ENCODE measurements around the gene CREB3L4.
A peak's percentile ranks its signal among the peaks of the same experiment; 100 is the strongest.
"Not testable (repeated sequence)": the region's sequence is repeated elsewhere in the genome, so short reads cannot be mapped to it uniquely, and the experiment has no call there.

CREB3L4 gene

DNA sequence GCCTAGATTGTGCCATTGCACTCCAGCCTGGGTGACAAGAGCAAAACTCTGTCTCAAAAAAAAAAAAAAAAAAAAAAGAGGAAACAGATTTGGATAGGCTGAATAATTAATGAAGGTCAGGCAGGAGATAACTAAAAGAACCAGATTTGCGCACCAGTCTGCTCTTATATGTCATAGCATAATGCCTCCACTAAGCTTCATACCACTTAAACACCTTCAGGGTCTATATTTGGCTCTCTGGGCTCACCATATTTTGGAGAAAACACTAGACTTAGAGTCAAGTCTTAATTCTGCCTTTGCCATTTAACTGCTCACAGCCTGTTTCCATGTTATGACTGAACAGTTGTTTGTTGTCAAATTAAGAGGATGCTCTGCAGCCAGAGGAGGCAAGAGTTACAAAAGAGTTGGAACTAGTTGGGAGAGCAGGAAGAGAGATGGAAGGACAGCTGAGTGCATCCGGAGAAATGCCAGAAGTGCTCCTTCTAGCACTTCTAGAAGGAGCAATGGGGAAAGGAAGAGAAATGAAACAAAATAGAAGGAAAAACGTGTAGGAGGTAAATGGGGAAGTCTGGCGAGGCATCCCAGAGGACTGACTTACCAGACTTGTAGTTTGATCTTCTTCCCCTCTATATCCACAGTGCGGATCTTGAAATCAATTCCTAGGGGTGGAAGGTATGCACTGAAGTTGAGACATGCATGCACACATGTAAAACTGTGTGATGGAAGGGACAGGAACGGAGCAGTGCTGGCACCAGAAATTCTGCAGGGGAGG, 16.6 kb downstream of the CREB3L4 start:
- no peak for DNase-seq (ENCODE audit: extremely low read depth in 1 of 2, low read depth in 1 of 2)

DNA sequence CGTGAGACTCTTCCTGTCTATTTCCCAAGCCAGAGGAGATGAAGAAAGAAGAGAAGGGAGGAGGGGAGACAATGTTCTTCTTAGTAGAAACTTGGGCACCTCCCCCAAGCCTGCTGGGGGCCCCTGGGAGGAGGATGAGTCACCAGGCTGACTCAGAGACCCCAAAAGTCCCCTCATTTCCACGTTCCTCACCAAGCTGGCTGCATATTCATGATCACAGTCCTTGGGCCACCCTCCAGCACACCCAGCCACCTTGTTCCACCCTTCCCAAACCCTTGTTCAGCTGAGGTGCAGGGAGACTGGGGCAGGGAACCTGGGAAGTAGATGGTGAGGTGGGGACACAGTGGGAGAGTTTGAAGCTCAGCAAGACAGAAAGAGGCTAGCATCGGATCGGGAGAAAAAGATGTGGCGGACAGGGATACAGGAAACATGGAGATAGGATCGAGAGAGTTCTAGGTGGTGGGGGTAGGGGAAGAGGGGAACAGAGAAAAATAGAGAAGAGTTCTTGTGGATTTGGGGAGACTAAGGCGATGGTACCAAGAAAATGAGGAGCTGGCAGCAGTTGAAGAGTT, 17.7 kb downstream of the CREB3L4 start:
- peak; percentile 35 to 49 for DNase-seq (ENCODE audit: extremely low read depth in 1 of 2, low read depth in 1 of 2)

DNA sequence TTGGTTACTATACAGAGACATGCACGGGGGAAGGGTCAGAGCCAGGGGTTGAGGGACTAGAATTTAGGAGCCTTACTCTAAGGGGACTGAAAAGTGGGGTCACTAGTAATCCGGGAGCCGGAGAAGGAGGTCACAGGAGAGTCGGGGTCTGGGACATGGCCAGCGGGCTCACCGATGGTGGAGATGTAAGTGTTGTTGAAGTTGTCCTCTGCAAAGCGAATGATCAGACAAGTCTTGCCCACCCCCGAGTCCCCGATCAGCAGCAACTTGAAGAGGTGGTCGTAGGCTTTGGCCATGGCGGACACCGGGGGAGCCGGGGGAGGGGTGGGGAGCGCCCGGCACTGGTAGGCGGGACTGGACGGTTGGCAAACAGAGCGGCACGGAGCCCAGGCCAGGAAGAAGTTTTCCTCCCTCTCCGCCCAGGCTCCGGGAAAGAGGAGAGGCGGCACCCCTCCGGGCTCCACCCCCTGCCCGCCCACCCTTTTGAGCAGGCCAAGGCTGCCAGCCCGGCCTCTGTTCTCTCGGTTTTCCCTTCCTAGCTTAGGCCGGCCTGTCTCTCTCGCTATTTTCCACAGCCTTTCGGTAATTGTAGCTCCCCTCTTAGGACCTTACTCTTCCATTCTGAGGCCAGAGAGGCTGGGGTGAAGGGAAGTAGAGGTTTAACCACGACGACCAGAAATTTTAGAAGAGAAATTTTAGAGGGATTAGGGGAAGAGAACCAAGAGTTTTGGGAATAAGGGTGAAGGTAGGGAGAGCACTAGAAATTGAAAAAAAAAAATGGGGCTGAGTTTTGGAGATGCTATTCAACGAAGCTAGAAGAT, 18.4 kb downstream of the CREB3L4 start, which contains the start of gene RAB13:
Gene RAB13, minus strand, starts transcription at position 399 of the 821 bp plus-strand sequence. Its CDS starts 103 bp downstream, at position 296.
- no peak for DNase-seq (ENCODE audit: extremely low read depth in 1 of 2, low read depth in 1 of 2)

DNA sequence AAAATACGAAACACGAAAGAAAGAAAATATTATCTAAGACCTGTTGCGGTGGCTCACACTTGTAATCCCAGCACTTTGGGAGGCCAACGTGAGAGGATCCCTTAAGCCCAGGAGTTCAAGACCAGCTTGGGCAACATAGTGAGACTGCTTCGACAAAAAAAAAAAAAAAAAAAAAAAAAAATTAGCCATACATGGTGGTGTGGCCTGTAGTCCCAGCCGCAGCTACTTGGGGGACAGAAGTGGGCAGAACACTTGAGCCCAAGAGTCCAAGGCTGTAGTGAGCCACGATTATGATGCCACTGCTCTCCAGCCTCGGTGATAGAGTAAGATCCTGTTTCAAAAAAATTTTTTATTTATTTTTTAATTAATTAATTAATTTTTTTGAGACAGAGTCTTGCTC, 19.9 kb downstream of the CREB3L4 start:
- no peak for DNase-seq (ENCODE audit: extremely low read depth in 1 of 2, low read depth in 1 of 2)

DNA sequence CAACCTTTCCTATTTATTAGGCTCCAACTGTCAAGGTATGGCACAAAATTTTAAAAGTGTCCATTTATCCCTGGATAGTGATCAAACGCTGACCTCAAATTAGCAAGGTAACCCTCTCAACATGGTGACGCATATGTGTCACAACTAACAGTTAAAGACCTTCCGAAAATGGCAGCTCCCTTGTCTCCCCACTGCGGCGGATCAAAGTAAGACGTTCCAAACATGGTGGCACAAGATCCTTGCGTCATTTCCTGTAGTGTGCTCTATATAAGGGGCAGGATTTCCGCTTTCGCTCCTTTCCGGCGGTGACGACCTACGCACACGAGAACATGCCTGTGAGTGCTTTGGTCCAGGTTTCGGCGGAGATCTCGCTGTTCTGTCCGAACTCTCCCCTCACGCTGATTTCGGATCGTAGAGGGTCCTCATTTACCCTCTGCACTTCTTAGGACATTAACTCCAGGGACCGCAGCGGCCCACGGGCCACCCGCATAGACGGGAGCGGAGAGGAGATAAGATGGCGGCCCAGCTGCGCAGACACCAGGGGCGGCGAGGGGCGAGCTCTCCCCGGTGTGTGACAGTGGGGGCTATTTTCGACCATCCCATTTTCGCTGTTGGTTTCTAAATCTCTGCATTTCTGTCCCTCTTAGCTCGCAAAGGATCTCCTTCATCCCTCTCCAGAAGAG, 22.9 kb downstream of the CREB3L4 start, which contains the start of gene RPS27:
Gene RPS27, plus strand, starts transcription at position 295 of the 683 bp plus-strand sequence. Its CDS starts 35 bp downstream, at position 330.
- peak; percentile 64 to 87 for DNase-seq (ENCODE audit: extremely low read depth in 1 of 2, low read depth in 1 of 2)

DNA sequence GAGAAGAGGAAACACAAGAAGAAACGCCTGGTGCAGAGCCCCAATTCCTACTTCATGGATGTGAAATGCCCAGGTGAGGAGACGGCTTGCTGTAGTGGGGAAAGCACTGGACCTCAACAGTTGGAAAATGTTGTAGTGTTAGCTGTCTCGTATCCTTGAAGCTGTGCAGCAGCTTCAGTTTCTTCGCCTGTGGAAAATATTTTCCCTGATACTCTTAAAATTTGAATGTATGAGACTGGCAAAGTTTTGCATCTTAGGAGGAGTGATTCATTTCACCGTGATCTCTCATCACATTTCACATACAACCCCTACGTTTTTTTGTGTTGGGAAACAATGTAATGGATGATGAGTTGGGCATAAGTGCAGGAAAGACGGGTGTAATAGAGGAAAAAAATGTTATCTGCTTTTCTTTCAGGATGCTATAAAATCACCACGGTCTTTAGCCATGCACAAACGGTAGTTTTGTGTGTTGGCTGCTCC, 23.5 kb downstream of the CREB3L4 start:
- no peak for DNase-seq (ENCODE audit: extremely low read depth in 1 of 2, low read depth in 1 of 2)

DNA sequence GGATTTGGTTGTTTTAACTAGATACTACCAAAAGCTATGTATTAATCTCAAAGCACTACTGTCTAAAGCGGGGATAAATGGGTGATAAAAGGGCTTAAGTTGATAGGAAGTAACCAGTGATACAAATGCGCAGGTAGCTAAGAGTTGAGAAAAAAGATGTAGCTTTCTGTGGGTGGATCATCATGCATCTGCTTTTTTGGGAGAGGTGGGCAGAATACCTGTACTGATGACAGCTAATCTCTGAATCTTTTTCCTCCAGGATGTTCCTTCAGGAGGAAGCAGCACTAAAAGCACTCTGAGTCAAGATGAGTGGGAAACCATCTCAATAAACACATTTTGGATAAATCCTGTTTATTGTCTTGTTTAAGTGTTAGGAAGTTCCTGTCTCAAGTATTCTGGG, 24.1 kb downstream of the CREB3L4 start:
- DNase-seq (ENCODE audit: extremely low read depth in 1 of 2, low read depth in 1 of 2), result no peak

DNA sequence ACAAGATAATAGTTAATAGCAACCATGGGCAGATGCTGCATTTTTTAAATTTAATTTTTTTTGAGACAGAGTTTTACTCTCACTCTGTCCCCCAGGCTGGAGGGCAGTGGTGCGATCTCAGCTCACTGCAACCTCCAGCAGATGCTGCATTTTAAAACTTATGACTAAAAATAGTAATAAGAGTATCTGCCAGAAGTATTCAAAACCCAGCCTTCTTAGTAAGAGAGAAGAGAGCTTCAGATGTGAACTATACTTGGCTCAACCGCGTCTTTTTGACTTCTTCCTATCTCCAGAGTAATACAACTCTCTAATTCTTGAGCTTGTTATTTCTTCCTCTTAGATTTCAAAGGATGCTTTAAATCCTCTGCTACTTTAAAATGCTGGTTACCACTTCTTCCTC, 27.5 kb downstream of the CREB3L4 start:
- no peak for DNase-seq (ENCODE audit: extremely low read depth in 1 of 2, low read depth in 1 of 2)

DNA sequence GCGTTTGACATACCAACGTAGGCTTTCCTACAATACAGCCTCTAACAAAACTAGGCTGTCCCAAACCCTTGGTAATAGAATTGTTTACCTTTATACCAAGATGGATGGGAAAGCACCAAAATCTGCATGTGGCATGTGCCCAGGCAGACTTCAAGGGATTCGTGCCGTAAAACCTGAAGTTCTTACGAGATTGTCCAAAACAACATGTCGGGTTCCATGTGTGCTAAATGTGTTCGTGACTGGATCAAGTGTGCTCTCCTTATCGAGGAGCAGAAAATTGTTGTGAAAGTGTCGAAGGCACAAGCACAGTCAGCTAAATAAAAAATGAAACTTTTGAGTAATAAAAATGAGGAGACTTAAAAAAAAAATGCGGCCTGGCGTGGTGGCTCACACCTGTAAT, 27.9 kb downstream of the CREB3L4 start:
- no peak for DNase-seq (ENCODE audit: extremely low read depth in 1 of 2, low read depth in 1 of 2)

DNA sequence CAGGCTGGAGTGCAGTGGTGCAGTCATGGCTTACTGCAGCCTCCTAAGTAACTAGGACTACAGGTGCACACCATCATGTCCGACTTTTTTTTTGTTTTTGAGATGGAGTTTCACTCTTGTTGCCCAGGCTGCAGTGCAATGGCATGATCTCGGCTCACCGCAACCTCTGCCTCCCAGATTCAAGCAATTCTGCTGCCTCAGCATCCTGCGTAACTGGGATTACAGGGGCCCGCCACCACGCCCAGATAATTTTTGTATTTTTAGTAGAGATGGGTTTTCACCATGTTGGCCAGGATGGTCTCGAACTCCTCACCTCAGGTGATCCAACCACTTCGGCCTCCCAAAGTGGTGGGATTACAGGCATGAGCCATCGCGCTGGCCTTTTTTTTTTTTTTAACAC, 29.2 kb downstream of the CREB3L4 start:
- not testable (repeated sequence) for DNase-seq (ENCODE audit: extremely low read depth in 1 of 2, low read depth in 1 of 2)

DNA sequence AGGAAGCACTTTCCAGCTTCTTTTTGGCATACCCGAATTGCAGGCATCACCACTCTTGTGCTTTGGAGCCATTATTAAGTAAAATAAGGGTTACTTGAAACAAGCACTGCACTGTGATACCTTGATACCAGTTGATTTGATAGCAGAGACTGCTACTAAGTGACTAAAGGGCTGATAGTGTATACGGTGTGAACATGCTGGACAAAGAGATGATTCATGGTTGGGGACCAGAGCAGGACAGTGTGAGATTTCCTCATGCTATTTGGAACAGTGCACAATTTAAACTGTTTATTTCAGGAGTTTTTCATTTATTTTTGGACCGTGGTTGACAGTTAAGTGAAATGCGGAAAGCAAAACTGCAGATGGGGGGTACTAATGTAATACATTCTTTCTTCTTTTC, 32.7 kb downstream of the CREB3L4 start:
- no peak for DNase-seq (ENCODE audit: extremely low read depth in 1 of 2, low read depth in 1 of 2)

DNA sequence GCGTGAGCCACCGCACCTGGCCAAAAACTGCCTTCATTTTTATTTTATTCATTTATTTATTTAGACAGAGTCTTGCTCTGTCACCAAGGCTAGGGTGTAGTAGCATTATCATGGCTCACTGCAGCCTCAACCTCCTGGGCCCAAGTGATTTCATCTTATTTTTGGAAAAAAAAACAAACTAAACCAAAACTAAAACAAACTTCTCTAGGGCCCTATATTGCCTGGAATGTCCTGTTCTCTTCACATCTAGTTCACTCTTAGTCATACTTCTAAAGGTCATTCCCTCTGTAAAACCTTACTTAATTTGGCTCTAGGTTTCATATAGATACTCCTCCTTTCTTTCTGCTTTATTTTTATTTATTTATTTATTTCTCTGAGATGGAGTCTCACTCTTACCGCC, 38.4 kb downstream of the CREB3L4 start:
- DNase-seq (ENCODE audit: extremely low read depth in 1 of 2, low read depth in 1 of 2), result no peak

DNA sequence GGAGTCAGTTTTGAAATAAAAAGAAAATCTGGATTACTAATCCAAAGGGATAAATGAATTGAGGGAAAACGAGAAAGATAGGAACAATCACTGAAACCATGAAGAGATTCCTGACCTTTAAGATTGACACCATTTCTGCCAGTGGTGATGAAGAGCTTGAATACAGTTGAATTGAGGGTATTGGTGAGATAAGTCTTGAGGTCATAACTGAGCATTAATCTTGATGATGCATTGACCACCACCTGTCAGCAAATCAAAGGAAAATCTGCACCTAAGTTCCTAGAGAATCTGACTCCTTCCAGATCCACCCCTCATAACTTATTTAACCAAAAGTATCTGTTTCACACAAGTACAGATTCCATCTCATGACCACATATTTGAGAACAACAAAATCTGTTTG, 44.4 kb downstream of the CREB3L4 start:
- no peak for DNase-seq (ENCODE audit: extremely low read depth in 1 of 2, low read depth in 1 of 2)

DNA sequence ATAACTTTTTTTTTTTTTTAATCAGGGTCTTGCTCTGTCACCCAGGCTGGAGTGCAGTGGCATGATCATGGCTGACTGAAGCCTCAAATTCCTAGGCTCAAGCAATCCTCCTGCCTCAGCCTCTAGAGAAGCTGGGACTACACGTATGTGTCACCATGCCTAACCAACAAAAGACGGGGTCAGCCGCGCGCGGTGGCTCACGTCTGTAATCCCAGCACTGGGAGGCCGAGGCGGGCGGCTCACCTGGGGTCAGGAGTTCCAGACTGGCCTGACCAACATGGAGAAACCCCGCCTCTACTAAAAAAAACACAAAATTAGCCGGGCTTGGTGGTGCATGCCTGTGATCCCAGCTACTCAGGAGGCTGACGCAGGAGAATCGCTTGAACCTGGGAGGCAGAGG, 44.8 kb downstream of the CREB3L4 start:
- DNase-seq (ENCODE audit: extremely low read depth in 1 of 2, low read depth in 1 of 2), result not testable (repeated sequence)

DNA sequence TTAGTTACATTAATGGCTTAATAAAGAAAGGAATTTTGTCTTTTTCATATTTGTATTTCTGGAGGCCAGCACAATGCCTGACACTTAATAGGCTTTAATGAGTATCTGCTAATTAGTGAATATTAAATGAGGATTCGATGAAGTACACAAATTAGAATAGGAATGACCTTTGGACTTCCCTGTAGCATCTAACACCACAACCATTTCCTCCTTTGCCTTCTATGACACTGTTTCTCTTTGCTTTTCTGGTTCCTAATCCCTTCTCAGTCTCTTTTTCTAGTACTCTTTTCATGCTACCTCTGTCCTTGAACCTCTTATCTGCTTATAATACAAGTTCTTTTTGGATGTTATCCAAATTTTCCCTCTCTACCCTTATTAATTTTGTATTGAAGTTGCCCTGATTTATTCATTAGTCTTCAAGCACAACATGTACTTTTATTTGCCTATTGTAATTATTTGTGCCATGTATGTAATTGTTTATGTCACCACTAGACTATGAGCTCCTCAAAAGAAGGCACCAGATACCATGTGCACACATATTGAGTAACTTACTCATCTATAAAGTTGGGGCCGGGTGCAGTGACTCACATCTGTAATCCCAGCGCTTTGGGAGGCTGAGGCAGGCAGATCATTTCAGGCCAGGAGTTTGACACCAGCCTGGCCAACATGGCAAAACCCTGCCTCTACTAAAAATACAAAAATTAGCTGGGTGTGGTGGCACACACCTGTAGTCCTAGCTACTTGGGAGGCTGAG, 46.6 kb downstream of the CREB3L4 start:
- no peak for DNase-seq (ENCODE audit: extremely low read depth in 1 of 2, low read depth in 1 of 2)

DNA sequence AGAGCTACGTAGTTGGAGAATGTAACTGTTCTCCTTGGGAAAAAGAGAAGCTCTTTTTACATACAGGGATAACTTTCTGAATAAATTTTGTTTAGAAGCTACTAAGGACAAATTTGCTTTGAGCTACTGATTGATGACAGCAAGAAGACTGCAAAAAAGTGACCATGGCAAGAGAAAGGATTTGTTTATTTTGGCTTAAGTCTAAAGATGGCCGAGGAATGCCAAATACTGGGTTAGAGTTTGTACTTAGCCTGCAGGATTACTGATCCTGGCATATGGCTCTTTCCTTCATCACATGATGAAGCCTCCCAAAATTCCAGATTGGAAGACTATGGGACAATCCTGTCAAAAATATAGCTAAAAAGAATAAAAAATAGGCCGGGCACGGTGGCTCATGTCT, 51.6 kb downstream of the CREB3L4 start:
- DNase-seq (ENCODE audit: extremely low read depth in 1 of 2, low read depth in 1 of 2), result no peak

DNA sequence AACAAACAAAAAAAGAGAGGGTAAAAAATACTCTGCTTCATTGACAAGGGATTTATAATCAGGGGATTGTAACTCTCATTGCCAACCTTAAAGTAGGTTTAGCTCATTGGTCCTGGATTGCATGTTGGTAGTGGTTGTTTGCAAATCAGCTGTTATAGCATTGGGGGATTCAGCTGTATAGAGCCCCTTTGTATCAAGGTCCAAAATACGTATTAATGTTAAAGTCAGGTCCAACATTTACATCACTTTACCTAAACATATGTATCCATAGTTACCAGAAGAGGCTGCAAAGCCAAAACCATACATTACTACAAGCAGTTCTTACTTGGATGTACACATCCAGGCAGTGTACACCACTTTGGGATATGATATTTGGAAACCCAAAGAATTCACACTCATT, 52.2 kb downstream of the CREB3L4 start:
- no peak for DNase-seq (ENCODE audit: extremely low read depth in 1 of 2, low read depth in 1 of 2)
